SK-N-SH treated with all-trans-retinoic acid at 6 μM for 48 hours (cell line): Measurements from ENCODE around the gene UST.

Experiments used
- ATAC-seq: fragments of 200-7000 bp; cut with Tn5 transposase; 3 replicates; pipeline ENCODE4 v1.9.1; 2020; ENCODE audit warnings: mild to moderate bottlenecking, moderate library complexity
- ARNTL ChIP-seq: fragments of 450-650 bp; formaldehyde crosslinking; IDR thresholded peaks from 2 replicates; pipeline ENCODE4 v1.5.0; 2020; ENCODE audit warnings: low read depth, mild to moderate bottlenecking, moderate library complexity, borderline replicate concordance
- BACH2 ChIP-seq: fragments of 250-450 bp; sonication (Bioruptor Pico); IDR thresholded peaks from 2 replicates; pipeline ENCODE4 v1.9.0; 2021; ENCODE audit warnings: mild to moderate bottlenecking, borderline replicate concordance
- CSDC2 ChIP-seq: fragments of 250-450 bp; sonication (Bioruptor Pico); IDR thresholded peaks from 2 replicates; pipeline ENCODE4 v1.5.0; 2020; ENCODE audit warnings: mild to moderate bottlenecking, moderate library complexity
- ESRRG ChIP-seq: fragments of 250-450 bp; sonication (Bioruptor Pico); IDR thresholded peaks from 2 replicates; pipeline ENCODE4 v1.6.1; 2021; ENCODE audit warnings: mild to moderate bottlenecking
- GLIS3 ChIP-seq: fragments of 250-450 bp; sonication (Bioruptor Pico); IDR thresholded peaks from 2 replicates; pipeline ENCODE4 v1.5.0; 2020; ENCODE audit warnings: mild to moderate bottlenecking, moderate library complexity
- ISL1 ChIP-seq: fragments of 250-450 bp; sonication (Bioruptor Pico); IDR thresholded peaks from 2 replicates; pipeline ENCODE4 v2.1.2; 2022; ENCODE audit warnings: mild to moderate bottlenecking, moderate library complexity
- OSR1 ChIP-seq: fragments of 250-450 bp; sonication (Bioruptor Pico); IDR thresholded peaks from 2 replicates; pipeline ENCODE4 v1.8.0; 2022; ENCODE audit warnings: moderate library complexity, mild to moderate bottlenecking, inconsistent platforms
- PPARA ChIP-seq: fragments of 250-450 bp; sonication (Bioruptor Pico); IDR thresholded peaks from 2 replicates; pipeline ENCODE4 v1.5.0; 2020; ENCODE audit warnings: mild to moderate bottlenecking, borderline replicate concordance
- RARB ChIP-seq: fragments of 250-450 bp; sonication (Bioruptor Pico); IDR thresholded peaks from 2 replicates; pipeline ENCODE4 v1.8.0; 2021; ENCODE audit warnings: mild to moderate bottlenecking, moderate library complexity
- SNAI2 ChIP-seq: fragments of 250-450 bp; sonication (Bioruptor Pico); IDR thresholded peaks from 2 replicates; pipeline ENCODE4 v1.5.0; 2020; ENCODE audit warnings: mild to moderate bottlenecking, moderate library complexity
- TCF4 ChIP-seq: fragments of 250-450 bp; sonication (Bioruptor Pico); IDR thresholded peaks from 2 replicates; pipeline ENCODE4 v1.8.0; 2021; ENCODE audit warnings: mild to moderate bottlenecking, moderate library complexity, borderline replicate concordance
- TOX ChIP-seq: fragments of 250-450 bp; sonication (Bioruptor Pico); IDR thresholded peaks from 2 replicates; pipeline ENCODE4 v1.8.0; 2021; ENCODE audit warnings: mild to moderate bottlenecking, moderate library complexity, borderline replicate concordance
- ZC3H10 ChIP-seq: fragments of 250-450 bp; sonication (Bioruptor Pico); IDR thresholded peaks from 2 replicates; pipeline ENCODE4 v1.5.1; 2021; ENCODE audit warnings: mild to moderate bottlenecking, moderate library complexity
- ZFP3 ChIP-seq: fragments of 250-450 bp; sonication (Bioruptor Pico); IDR thresholded peaks from 2 replicates; pipeline ENCODE4 v1.5.0; 2020; ENCODE audit warnings: mild to moderate bottlenecking, moderate library complexity
- ZFP30 ChIP-seq: fragments of 450-650 bp; formaldehyde crosslinking; IDR thresholded peaks from 2 replicates; pipeline ENCODE4 v1.5.0; 2022; ENCODE audit warnings: mild to moderate bottlenecking, moderate library complexity
- ZNF565 ChIP-seq: fragments of 450-650 bp; formaldehyde crosslinking; conservative IDR thresholded peaks from 2 replicates; pipeline ENCODE4 v1.5.0; 2020; ENCODE audit warnings: low read depth, mild to moderate bottlenecking, moderate library complexity
- ZNF70 ChIP-seq: fragments of 450-650 bp; formaldehyde crosslinking; IDR thresholded peaks from 2 replicates; pipeline ENCODE4 v1.5.0; 2020; ENCODE audit warnings: mild to moderate bottlenecking, moderate library complexity
- ZNF8 ChIP-seq: fragments of 450-650 bp; formaldehyde crosslinking; IDR thresholded peaks from 2 replicates; pipeline ENCODE4 v1.5.0; 2020; ENCODE audit warnings: mild to moderate bottlenecking, moderate library complexity
- TF ChIP-seq, protein P1 (sequence below): fragments of 250-450 bp; sonication (Bioruptor Pico); IDR thresholded peaks from 2 replicates; pipeline ENCODE4 v1.8.0; 2020; ENCODE audit warnings: mild to moderate bottlenecking, moderate library complexity, borderline replicate concordance
- TF ChIP-seq, protein P2 (sequence below): fragments of 250-450 bp; sonication (Bioruptor Pico); IDR thresholded peaks from 2 replicates; pipeline ENCODE4 v1.5.1; 2020; ENCODE audit warnings: low read depth, mild to moderate bottlenecking, moderate library complexity
- TF ChIP-seq, protein P3 (sequence below): fragments of 250-450 bp; sonication (Bioruptor Pico); IDR thresholded peaks from 2 replicates; pipeline ENCODE4 v1.8.0; 2021; ENCODE audit warnings: low read depth, mild to moderate bottlenecking, moderate library complexity, borderline replicate concordance

The UST gene

DNA sequence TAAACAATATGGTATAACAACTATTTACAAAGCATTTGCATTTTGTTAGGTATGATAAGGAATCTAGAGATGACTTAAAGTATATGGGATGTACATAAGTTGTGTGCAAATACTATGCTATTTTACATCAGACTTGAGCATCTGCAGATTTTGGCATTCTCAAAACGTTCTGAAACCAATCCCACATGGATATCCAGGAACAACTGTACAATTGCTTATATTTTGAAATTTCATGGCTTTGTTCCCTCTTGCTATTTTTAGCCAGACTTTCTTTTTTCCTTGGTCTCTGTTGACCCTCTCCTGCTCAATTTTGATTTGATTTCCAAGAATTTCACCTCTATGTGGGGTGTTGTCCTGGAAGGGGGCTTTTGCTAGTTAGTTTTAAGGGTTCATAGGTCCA lies 32.9 kb upstream of the UST start:
- ATAC-seq: no peak

DNA sequence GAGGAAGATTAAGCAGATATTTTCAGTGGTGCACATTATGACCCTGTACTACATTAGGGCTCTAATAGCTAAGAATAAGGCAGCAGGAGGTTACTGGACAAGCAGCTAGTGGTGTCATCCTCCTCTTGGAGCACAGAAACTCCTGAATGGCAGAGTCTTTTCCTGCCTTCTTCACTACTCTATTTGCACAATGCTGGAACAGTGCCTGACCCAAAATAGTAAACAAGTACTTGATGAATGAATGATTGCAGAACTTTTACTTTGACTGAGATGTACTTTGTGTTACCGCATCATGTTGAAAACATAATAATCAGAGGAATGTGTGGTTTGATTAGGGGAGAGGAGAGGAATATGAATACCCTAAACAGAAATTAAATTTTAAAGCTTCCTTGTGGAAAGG lies 30.0 kb upstream of the UST start:
- no peak for ATAC-seq
- TF ChIP-seq ISL1 (CRISPR knock-in tag) (no peak), ZNF8 (CRISPR knock-in tag) (no peak), ZNF70 (no peak), RARB (CRISPR knock-in tag) (no peak), ARNTL (CRISPR knock-in tag) (no peak), ZC3H10 (no peak), BACH2 (CRISPR knock-in tag) (no peak), CSDC2 (CRISPR knock-in tag) (no peak), TCF4 (CRISPR knock-in tag) (no peak), GLIS3 (no peak), ZFP3 (CRISPR knock-in tag) (no peak), ZFP30 (CRISPR knock-in tag) (no peak), ESRRG (no peak)
- TF ChIP-seq, protein P1, sequence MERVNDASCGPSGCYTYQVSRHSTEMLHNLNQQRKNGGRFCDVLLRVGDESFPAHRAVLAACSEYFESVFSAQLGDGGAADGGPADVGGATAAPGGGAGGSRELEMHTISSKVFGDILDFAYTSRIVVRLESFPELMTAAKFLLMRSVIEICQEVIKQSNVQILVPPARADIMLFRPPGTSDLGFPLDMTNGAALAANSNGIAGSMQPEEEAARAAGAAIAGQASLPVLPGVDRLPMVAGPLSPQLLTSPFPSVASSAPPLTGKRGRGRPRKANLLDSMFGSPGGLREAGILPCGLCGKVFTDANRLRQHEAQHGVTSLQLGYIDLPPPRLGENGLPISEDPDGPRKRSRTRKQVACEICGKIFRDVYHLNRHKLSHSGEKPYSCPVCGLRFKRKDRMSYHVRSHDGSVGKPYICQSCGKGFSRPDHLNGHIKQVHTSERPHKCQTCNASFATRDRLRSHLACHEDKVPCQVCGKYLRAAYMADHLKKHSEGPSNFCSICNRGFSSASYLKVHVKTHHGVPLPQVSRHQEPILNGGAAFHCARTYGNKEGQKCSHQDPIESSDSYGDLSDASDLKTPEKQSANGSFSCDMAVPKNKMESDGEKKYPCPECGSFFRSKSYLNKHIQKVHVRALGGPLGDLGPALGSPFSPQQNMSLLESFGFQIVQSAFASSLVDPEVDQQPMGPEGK (CRISPR knock-in tag): no peak
- TF ChIP-seq, protein P2, sequence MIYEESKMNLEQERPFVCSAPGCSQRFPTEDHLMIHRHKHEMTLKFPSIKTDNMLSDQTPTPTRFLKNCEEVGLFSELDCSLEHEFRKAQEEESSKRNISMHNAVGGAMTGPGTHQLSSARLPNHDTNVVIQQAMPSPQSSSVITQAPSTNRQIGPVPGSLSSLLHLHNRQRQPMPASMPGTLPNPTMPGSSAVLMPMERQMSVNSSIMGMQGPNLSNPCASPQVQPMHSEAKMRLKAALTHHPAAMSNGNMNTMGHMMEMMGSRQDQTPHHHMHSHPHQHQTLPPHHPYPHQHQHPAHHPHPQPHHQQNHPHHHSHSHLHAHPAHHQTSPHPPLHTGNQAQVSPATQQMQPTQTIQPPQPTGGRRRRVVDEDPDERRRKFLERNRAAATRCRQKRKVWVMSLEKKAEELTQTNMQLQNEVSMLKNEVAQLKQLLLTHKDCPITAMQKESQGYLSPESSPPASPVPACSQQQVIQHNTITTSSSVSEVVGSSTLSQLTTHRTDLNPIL (CRISPR knock-in tag): no peak

More for the DNA sequence above, 32.9 kb upstream of the UST start:
- TF ChIP-seq SNAI2 (no peak), TOX (CRISPR knock-in tag) (no peak), ISL1 (CRISPR knock-in tag) (no peak), ESRRG (no peak), OSR1 (CRISPR knock-in tag) (no peak), CSDC2 (CRISPR knock-in tag) (no peak), BACH2 (CRISPR knock-in tag) (no peak), ZC3H10 (no peak), GLIS3 (no peak), ZFP3 (CRISPR knock-in tag) (no peak), ZFP30 (CRISPR knock-in tag) (no peak)
- TF ChIP-seq, protein P2 (CRISPR knock-in tag): no peak
- TF ChIP-seq, all 23 proteins: peak for 0

GRCh38 chr6:148720406-148720805 lies 26.4 kb upstream of the UST start:
- ATAC-seq: no peak
- TF ChIP-seq, protein P3, sequence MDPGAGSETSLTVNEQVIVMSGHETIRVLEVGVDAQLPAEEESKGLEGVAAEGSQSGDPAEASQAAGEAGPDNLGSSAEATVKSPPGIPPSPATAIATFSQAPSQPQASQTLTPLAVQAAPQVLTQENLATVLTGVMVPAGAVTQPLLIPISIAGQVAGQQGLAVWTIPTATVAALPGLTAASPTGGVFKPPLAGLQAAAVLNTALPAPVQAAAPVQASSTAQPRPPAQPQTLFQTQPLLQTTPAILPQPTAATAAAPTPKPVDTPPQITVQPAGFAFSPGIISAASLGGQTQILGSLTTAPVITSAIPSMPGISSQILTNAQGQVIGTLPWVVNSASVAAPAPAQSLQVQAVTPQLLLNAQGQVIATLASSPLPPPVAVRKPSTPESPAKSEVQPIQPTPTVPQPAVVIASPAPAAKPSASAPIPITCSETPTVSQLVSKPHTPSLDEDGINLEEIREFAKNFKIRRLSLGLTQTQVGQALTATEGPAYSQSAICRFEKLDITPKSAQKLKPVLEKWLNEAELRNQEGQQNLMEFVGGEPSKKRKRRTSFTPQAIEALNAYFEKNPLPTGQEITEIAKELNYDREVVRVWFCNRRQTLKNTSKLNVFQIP: no peak
- TF ChIP-seq CSDC2 (CRISPR knock-in tag) (no peak), ZFP30 (CRISPR knock-in tag) (no peak), ZFP3 (CRISPR knock-in tag) (no peak), OSR1 (CRISPR knock-in tag) (no peak), RARB (CRISPR knock-in tag) (no peak), ISL1 (CRISPR knock-in tag) (no peak), ESRRG (no peak), ZNF8 (CRISPR knock-in tag) (no peak), BACH2 (CRISPR knock-in tag) (no peak), PPARA (CRISPR knock-in tag) (no peak), ZC3H10 (no peak), TOX (CRISPR knock-in tag) (no peak), ZNF565 (CRISPR knock-in tag) (no peak), ARNTL (CRISPR knock-in tag) (no peak), ZNF70 (no peak)
- TF ChIP-seq, protein P2 (CRISPR knock-in tag): no peak
